ENCODE data around the gene HNRNPAB.
A peak's percentile ranks its signal among the peaks of the same experiment; 100 is the strongest.
"Not testable (repeated sequence)": the region's sequence is repeated elsewhere in the genome, so short reads cannot be mapped to it uniquely, and the experiment has no call there.

HNRNPAB gene

GRCh38 chr5:178227138-178227659 lies 22.9 kb downstream of the HNRNPAB start:
- no peak for TF ChIP-seq CTCF (IDR thresholded peaks at IDR 0.05; ENCODE audit: control insufficient read depth, insufficient read depth, low read depth, low read length, missing control alignments)
- no peak overlapping the region for H3K4me3 ChIP-seq (ENCODE audit: control insufficient read depth, low read depth, low read length)
- no peak for DNase-seq (ENCODE audit: low read depth)

GRCh38 chr5:178227929-178228328 lies 23.6 kb downstream of the HNRNPAB start:
- no peak for TF ChIP-seq CTCF (IDR thresholded peaks at IDR 0.05; ENCODE audit: control insufficient read depth, insufficient read depth, low read depth, low read length, missing control alignments)
- DNase-seq (ENCODE audit: low read depth), result no peak
- H3K4me3 ChIP-seq (ENCODE audit: control insufficient read depth, low read depth, low read length), result no peak overlapping the region

- no peak for TF ChIP-seq CTCF (IDR thresholded peaks at IDR 0.05; ENCODE audit: control insufficient read depth, insufficient read depth, low read depth, low read length, missing control alignments)
- no peak overlapping the region for H3K4me3 ChIP-seq (ENCODE audit: control insufficient read depth, low read depth, low read length)
- no peak for DNase-seq (ENCODE audit: low read depth)
Observed at GRCh38 chr5:178228609-178229008, 24.3 kb downstream of the HNRNPAB start.

- DNase-seq (ENCODE audit: low read depth); H3K4me3 ChIP-seq (ENCODE audit: control insufficient read depth, low read depth, low read length): not testable (repeated sequence)
Observed at GRCh38 chr5:178229111-178229510, 24.8 kb downstream of the HNRNPAB start.

GRCh38 chr5:178229861-178230260 lies 25.5 kb downstream of the HNRNPAB start:
- TF ChIP-seq CTCF (IDR thresholded peaks at IDR 0.05; ENCODE audit: control insufficient read depth, insufficient read depth, low read depth, low read length, missing control alignments), result no peak
- no peak for DNase-seq (ENCODE audit: low read depth)
- no peak overlapping the region for H3K4me3 ChIP-seq (ENCODE audit: control insufficient read depth, low read depth, low read length)

- DNase-seq (ENCODE audit: low read depth), result no peak
- no peak for TF ChIP-seq CTCF (IDR thresholded peaks at IDR 0.05; ENCODE audit: control insufficient read depth, insufficient read depth, low read depth, low read length, missing control alignments)
Observed at GRCh38 chr5:178230879-178231538, 26.7 kb downstream of the HNRNPAB start.

GRCh38 chr5:178231539-178232123 lies 27.3 kb downstream of the HNRNPAB start:
- TF ChIP-seq CTCF (IDR thresholded peaks at IDR 0.05; ENCODE audit: control insufficient read depth, insufficient read depth, low read depth, low read length, missing control alignments), result no peak
- no peak for DNase-seq (ENCODE audit: low read depth)
- peak overlapping the region; percentile 95 for H3K4me3 ChIP-seq (ENCODE audit: control insufficient read depth, low read depth, low read length)

More at GRCh38 chr5:178230879-178231538, 26.7 kb downstream of the HNRNPAB start:
- peak overlapping the region; percentile 95 for H3K4me3 ChIP-seq (ENCODE audit: control insufficient read depth, low read depth, low read length)
